Midbrain (tissue), 1 donor: ENCODE measurements around the gene CTIF.
A peak's percentile ranks its signal among the peaks of the same experiment; 100 is the strongest.

Experiments
- DNase-seq: peaks from one replicate; lab custom pipeline; 2025; lab: John Stamatoyannopoulos, UW

The CTIF gene

GRCh38 chr18:48851599-48851960 is 312.7 kb downstream of the CTIF start:
- peak; percentile 62 for DNase-seq

- DNase-seq, result no peak
These were observed 313.5 kb downstream of the CTIF start for GRCh38 chr18:48852292-48852691.

GRCh38 chr18:48852794-48853193 is 314.0 kb downstream of the CTIF start:
- no peak for DNase-seq

- no peak for DNase-seq
These were observed 314.8 kb downstream of the CTIF start for GRCh38 chr18:48853588-48853987.

- no peak for DNase-seq
These were observed 315.9 kb downstream of the CTIF start for GRCh38 chr18:48854780-48855179.

- DNase-seq, result no peak
These were observed 316.9 kb downstream of the CTIF start for GRCh38 chr18:48855422-48856377.

- no peak for DNase-seq
These were observed 318.3 kb downstream of the CTIF start for GRCh38 chr18:48857023-48857694.

- DNase-seq, result no peak
These were observed 319.8 kb downstream of the CTIF start for GRCh38 chr18:48858676-48859075.

GRCh38 chr18:48859311-48860268 is 320.8 kb downstream of the CTIF start:
- peak; percentile 84 for DNase-seq

GRCh38 chr18:48860269-48861180 is 321.7 kb downstream of the CTIF start:
- no peak for DNase-seq

- no peak for DNase-seq
These were observed 322.4 kb downstream of the CTIF start for GRCh38 chr18:48861181-48861708.

GRCh38 chr18:48862132-48862531 is 323.3 kb downstream of the CTIF start:
- DNase-seq, result no peak

- no peak for DNase-seq
These were observed 323.9 kb downstream of the CTIF start for GRCh38 chr18:48862678-48863270.

- no peak for DNase-seq
These were observed 324.7 kb downstream of the CTIF start for GRCh38 chr18:48863432-48864065.

- DNase-seq, result no peak
These were observed 326.0 kb downstream of the CTIF start for GRCh38 chr18:48864876-48865275.

GRCh38 chr18:48866028-48866733 is 327.4 kb downstream of the CTIF start:
- peak; percentile 51 for DNase-seq

GRCh38 chr18:48866856-48867255 is 328.0 kb downstream of the CTIF start:
- DNase-seq, result no peak

GRCh38 chr18:48867978-48868377 is 329.1 kb downstream of the CTIF start:
- no peak for DNase-seq
